GM12873 (cell line): ENCODE measurements around the gene MYF6.

Source experiments
- CTCF ChIP-seq: IDR thresholded peaks from 2 replicates; pipeline ENCODE4 v1.5.1; 2012; ENCODE audit warnings: low read depth, mild to moderate bottlenecking, moderate library complexity, low read length, control low read depth; ENCODE audit not compliant: insufficient read depth; ENCODE audit errors: missing control alignments

MYF6 gene

GRCh38 chr12:80698256-80698655 lies 9.2 kb upstream of the MYF6 start:
- TF ChIP-seq CTCF, result no peak

- TF ChIP-seq CTCF, result no peak
Observed at GRCh38 chr12:80698847-80699542, 8.4 kb upstream of the MYF6 start.

- no peak for TF ChIP-seq CTCF
Observed at GRCh38 chr12:80700327-80700726, 7.1 kb upstream of the MYF6 start.

GRCh38 chr12:80701388-80701787 lies 6.0 kb upstream of the MYF6 start:
- TF ChIP-seq CTCF, result no peak

- no peak for TF ChIP-seq CTCF
Observed at GRCh38 chr12:80702889-80703805, 4.3 kb upstream of the MYF6 start.

- TF ChIP-seq CTCF, result no peak
Observed at GRCh38 chr12:80704420-80704819, 3.0 kb upstream of the MYF6 start.

GRCh38 chr12:80707830-80708258 lies 410 bp downstream of the MYF6 start:
- TF ChIP-seq CTCF, result no peak
